DND-41 (cell line): Measurements from ENCODE around the gene WDR86.

Source experiments
- ATAC-seq: fragments of 200-7000 bp; cut with Tn5 transposase; 3 replicates; pipeline ENCODE4 v1.9.1; 2021; ENCODE audit warnings: low read depth; ENCODE audit not compliant: insufficient read depth
- DNase-seq: peaks from one replicate; pipeline ENCODE4 v3.0.0-alpha.2; 2020
- H2AFZ ChIP-seq: 2 replicates; pipeline ENCODE4 v1.6.0; 2012; ENCODE audit warnings: low read depth, low read length
- H3K27ac ChIP-seq: 2 replicates; pipeline ENCODE4 v1.5.1; 2012; ENCODE audit warnings: low read length, inconsistent platforms
- H3K27me3 ChIP-seq: fragments of 200-600 bp; sonication (generic); 2 replicates; pipeline ENCODE4 v1.6.0; 2012; ENCODE audit warnings: low read length, mild to moderate bottlenecking, inconsistent platforms; ENCODE audit not compliant: insufficient read depth, poor library complexity
- H3K36me3 ChIP-seq: 2 replicates; pipeline ENCODE4 v1.5.1; 2012; ENCODE audit warnings: low read length, inconsistent platforms; ENCODE audit not compliant: insufficient read depth
- H3K4me1 ChIP-seq: 2 replicates; pipeline ENCODE4 v1.5.1; 2012; ENCODE audit warnings: mild to moderate bottlenecking, low read length; ENCODE audit not compliant: insufficient read depth
- H3K4me2 ChIP-seq: 2 replicates; pipeline ENCODE4 v1.6.0; 2012; ENCODE audit warnings: mild to moderate bottlenecking, moderate library complexity, low read length, inconsistent platforms; ENCODE audit not compliant: insufficient read depth
- H3K4me3 ChIP-seq, 2 experiments: fragments of 200-600 bp in 1 of 2; shearing (Covaris generic) in 1 of 2; 2 replicates each; pipeline ENCODE4 v1.5.1; 2012 to 2016; ENCODE audit warnings: inconsistent platforms in 2 of 2, low read length in 2 of 2, mild to moderate bottlenecking in 2 of 2, low read depth in 1 of 2, moderate library complexity in 1 of 2
- H3K79me2 ChIP-seq: 2 replicates; pipeline ENCODE4 v1.6.0; 2012; ENCODE audit warnings: low read length, inconsistent platforms; ENCODE audit not compliant: insufficient read depth
- H3K9ac ChIP-seq: 2 replicates; pipeline ENCODE4 v1.6.0; 2012; ENCODE audit warnings: low read depth, mild to moderate bottlenecking, inconsistent platforms, low read length, moderate library complexity
- H3K9me3 ChIP-seq: 2 replicates; pipeline ENCODE4 v1.5.1; 2012; ENCODE audit warnings: low read length, moderate library complexity, mild to moderate bottlenecking, inconsistent platforms; ENCODE audit not compliant: insufficient read depth, severe bottlenecking
- H4K20me1 ChIP-seq: 2 replicates; pipeline ENCODE4 v1.6.0; 2012; ENCODE audit warnings: low read length; ENCODE audit not compliant: insufficient read depth
- CTCF ChIP-seq: IDR thresholded peaks from 2 replicates; pipeline ENCODE4 v1.5.1; 2012; ENCODE audit warnings: borderline replicate concordance, low read length, moderate library complexity, mild to moderate bottlenecking; ENCODE audit not compliant: poor library complexity, severe bottlenecking; ENCODE audit errors: extremely low read depth
- EZH2 ChIP-seq: IDR thresholded peaks from 3 replicates; pipeline ENCODE4 v1.6.1; 2012; ENCODE audit warnings: borderline replicate concordance, low read depth, mild to moderate bottlenecking, moderate library complexity, low read length, inconsistent platforms; ENCODE audit not compliant: severe bottlenecking

Gene WDR86

GRCh38 chr7:151431768-151432311, 22.0 kb upstream of the WDR86 start:
- Histone ChIP-seq H3K27me3 (no peaks in the 10 kb centered on the region), H3K4me1 (peaks cover 65% of the 10 kb centered on the region), H3K36me3 (no peaks in the 10 kb centered on the region), H3K4me3 (no peak overlapping the region), H3K9ac (no peak overlapping the region), H3K79me2 (no peaks in the 10 kb centered on the region), H2AFZ (no peak overlapping the region), H3K4me2 (no peak overlapping the region), H3K9me3 (no peaks in the 10 kb centered on the region), H4K20me1 (no peaks in the 10 kb centered on the region), H3K27ac (peak overlapping the region; percentile 28; the same call in 1 of the 2 replicates)
- DNase-seq (no peak), ATAC-seq (no peak)
- TF ChIP-seq CTCF (no peak), EZH2 (no peak)

GRCh38 chr7:151431281-151431767, 21.5 kb upstream of the WDR86 start:
- H3K4me2 ChIP-seq = no peak overlapping the region
- no peak overlapping the region for H3K27ac ChIP-seq
- no peak overlapping the region for H3K9ac ChIP-seq
- TF ChIP-seq EZH2 (no peak), CTCF (no peak)
- no peaks in the 10 kb centered on the region for H3K9me3 ChIP-seq
- peaks cover 65% of the 10 kb centered on the region for H3K4me1 ChIP-seq
- no peaks in the 10 kb centered on the region for H3K36me3 ChIP-seq
- H2AFZ ChIP-seq = no peak overlapping the region
- no peaks in the 10 kb centered on the region for H3K79me2 ChIP-seq
- H4K20me1 ChIP-seq = no peaks in the 10 kb centered on the region
- DNase-seq = no peak
- ATAC-seq = no peak
- no peaks in the 10 kb centered on the region for H3K27me3 ChIP-seq
- H3K4me3 ChIP-seq = no peak overlapping the region

DNA sequence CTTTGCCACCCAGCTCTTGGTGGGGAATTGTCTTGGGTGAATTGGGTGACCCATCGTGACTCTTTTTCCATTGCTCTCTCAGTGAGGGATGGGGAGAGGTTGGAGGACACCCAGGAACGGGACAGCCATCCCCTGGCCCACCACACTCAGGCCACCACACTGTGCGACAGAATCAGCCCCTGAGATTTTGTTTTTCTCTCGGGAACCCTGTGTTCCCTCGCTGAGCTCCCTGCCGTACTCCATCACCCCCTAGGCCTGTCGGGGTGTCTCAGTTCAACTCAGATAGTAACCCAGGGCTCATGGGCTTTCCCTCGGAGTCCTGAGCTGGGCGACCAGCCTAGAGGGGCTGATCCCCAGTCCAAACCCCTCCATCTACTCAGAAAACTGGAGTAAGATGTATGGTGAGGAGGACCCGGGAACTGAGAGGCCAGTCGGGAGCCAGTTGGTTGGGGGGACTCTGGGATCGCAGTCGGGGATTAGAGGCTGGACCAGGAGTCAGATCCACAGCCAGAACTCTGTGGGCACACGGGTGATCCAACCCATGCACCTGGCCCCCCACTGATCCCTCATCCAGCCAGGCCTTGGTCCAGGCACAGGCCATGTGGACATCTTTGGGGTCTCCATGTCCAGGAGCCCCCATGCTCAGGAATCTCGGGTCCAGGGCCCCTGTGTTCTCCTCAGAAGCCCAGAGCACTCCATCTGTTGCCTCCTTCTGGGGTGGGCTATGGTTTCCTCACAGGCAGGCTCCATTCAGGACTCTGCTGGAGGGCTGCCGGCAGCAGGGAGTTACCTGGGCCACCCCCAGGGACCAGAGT, 20.8 kb upstream of the WDR86 start:
- Histone ChIP-seq H3K9me3 (no peaks in the 10 kb centered on the region), H3K9ac (no peak overlapping the region), H3K4me2 (no peak overlapping the region), H2AFZ (no peak overlapping the region), H3K36me3 (no peaks in the 10 kb centered on the region), H3K4me3 (no peak overlapping the region), H3K27ac (peak overlapping the region; percentile 60), H3K4me1 (peaks cover 65% of the 10 kb centered on the region), H3K27me3 (no peaks in the 10 kb centered on the region), H4K20me1 (no peaks in the 10 kb centered on the region), H3K79me2 (no peaks in the 10 kb centered on the region)
- ATAC-seq (no peak), DNase-seq (no peak)
- no peak for TF ChIP-seq CTCF
- no peak for TF ChIP-seq EZH2
